HCT116 (cell line): ENCODE data around the gene ESX1. TPM values are rescaled to one million over a fixed set of nuclear protein-coding genes. Genes with fewer than 3 reads are reported as not detected.

Experiments
- ATAC-seq: fragments of 200-7000 bp; cut with Tn5 transposase; 2 replicates; pipeline ENCODE4 v1.9.1; 2020; ENCODE audit warnings: mild to moderate bottlenecking, moderate library complexity
- BruUV-seq: library from RNA; stranded (reverse); fragments of 400-500 nt; replicated peaks from 2 replicates; lab custom pipeline; 2021; lab: Mats Ljungman, UMichigan
- CTCF ChIA-PET: fragments of 300-600 bp; sonication (Branson Sonifier 250); formaldehyde crosslinking; loops from one replicate; lab custom pipeline; 2021; ENCODE audit warnings: antibody characterized with exemption; lab: Charles Lee
- POLR2A ChIA-PET: fragments of 300-600, 350-600 bp; sonication (Branson Sonifier 250); formaldehyde crosslinking; loops from one replicate; lab custom pipeline; 2021; ENCODE audit warnings: antibody characterized with exemption; lab: Charles Lee
- RAD21 ChIA-PET, 2 experiments: fragments of 300-600 bp; sonication (Branson Sonifier 250); formaldehyde crosslinking; loops; one replicate each; lab custom pipeline; 2023; ENCODE audit warnings: low total read pairs in 2 of 2; ENCODE audit not compliant: uncharacterized antibody in 2 of 2, unreplicated experiment in 2 of 2, low non-redundant PET in 1 of 2; lab: Charles Lee
- DNase-seq: peaks from one replicate; pipeline ENCODE4 v3.0.0-alpha.2; 2010; ENCODE audit warnings: low read depth, low spot score
- H2AFZ ChIP-seq: fragments of 200-600 bp; shearing (Covaris generic), sonication (generic); 2 replicates; pipeline ENCODE4 v1.6.1; 2017; ENCODE audit warnings: low read depth, mixed run types, mixed read lengths, antibody characterized with exemption, low read length; ENCODE audit not compliant: poor library complexity, severe bottlenecking
- H3K27ac ChIP-seq: 2 replicates; pipeline ENCODE4 v1.5.1; 2012; ENCODE audit warnings: low read depth, low read length
- H3K27me3 ChIP-seq: fragments of 200-600 bp; sonication (generic); 2 replicates; pipeline ENCODE4 v1.6.1; 2016; ENCODE audit warnings: mixed run types, low read length, mixed read lengths; ENCODE audit not compliant: insufficient read depth
- H3K36me3 ChIP-seq, 2 experiments: fragments of 200-500 bp in 1 of 2; fragments of 200-600 bp in 1 of 2; sonication (Bioruptor generic) in 1 of 2; sonication (generic) in 1 of 2; 2 replicates each; pipeline versions ENCODE4 v1.5.1 to v1.6.1; 2014 to 2016; ENCODE audit warnings: low read length in 2 of 2, inconsistent platforms in 1 of 2, mixed read lengths in 1 of 2, mixed run types in 1 of 2; ENCODE audit not compliant: insufficient read depth in 2 of 2, control insufficient read depth in 1 of 2
- H3K4me1 ChIP-seq, 2 experiments: fragments of 200-600 bp in 1 of 2; sonication (generic) in 1 of 2; 2 replicates each; pipeline versions ENCODE4 v1.5.1 to v1.6.1; 2012 to 2017; ENCODE audit warnings: low read length in 2 of 2, inconsistent platforms in 1 of 2, mild to moderate bottlenecking in 1 of 2, mixed read lengths in 1 of 2, mixed run types in 1 of 2, moderate library complexity in 1 of 2; ENCODE audit not compliant: insufficient read depth in 2 of 2, control insufficient read depth in 1 of 2
- H3K4me2 ChIP-seq: fragments of 200-600 bp; sonication (generic); 2 replicates; pipeline ENCODE4 v1.6.1; 2017; ENCODE audit warnings: mixed run types, low read length, mixed read lengths
- H3K4me3 ChIP-seq, 2 experiments: fragments of 200-600 bp in 1 of 2; sonication (generic) in 1 of 2; replicated peaks in 1 of 2; 2 replicates each; pipeline ENCODE4 v1.5.1; 2011 to 2016; ENCODE audit warnings: low read length in 2 of 2, control low read depth in 1 of 2, low read depth in 1 of 2, mild to moderate bottlenecking in 1 of 2, mixed read lengths in 1 of 2, mixed run types in 1 of 2
- H3K79me2 ChIP-seq: fragments of 200-600 bp; sonication (generic); 2 replicates; pipeline ENCODE4 v1.6.1; 2017; ENCODE audit warnings: mild to moderate bottlenecking, mixed run types, low read length, moderate library complexity, mixed read lengths; ENCODE audit not compliant: insufficient read depth
- H3K9ac ChIP-seq: fragments of 200-600 bp; sonication (generic); 2 replicates; pipeline ENCODE4 v1.6.1; 2016; ENCODE audit warnings: low read length, mixed read lengths
- H3K9me2 ChIP-seq: fragments of 200-600 bp; sonication (generic), shearing (Covaris generic); 2 replicates; pipeline ENCODE4 v1.6.1; 2017; ENCODE audit warnings: mixed run types, mild to moderate bottlenecking, moderate library complexity; ENCODE audit not compliant: insufficient read depth
- H3K9me3 ChIP-seq, 2 experiments: fragments of 200-500 bp in 1 of 2; fragments of 200-600 bp in 1 of 2; sonication (Bioruptor generic) in 1 of 2; sonication (generic) in 1 of 2; 2 replicates each; pipeline ENCODE4 v1.6.1; 2014 to 2017; ENCODE audit warnings: low read length in 2 of 2, mixed read lengths in 2 of 2, inconsistent platforms in 1 of 2, low read depth in 1 of 2, mild to moderate bottlenecking in 1 of 2, mixed run types in 1 of 2, moderate library complexity in 1 of 2; ENCODE audit not compliant: control insufficient read depth in 1 of 2, insufficient read depth in 1 of 2
- H4K20me1 ChIP-seq: fragments of 200-600 bp; sonication (generic), shearing (Covaris generic); 2 replicates; pipeline ENCODE4 v1.6.1; 2017; ENCODE audit warnings: mixed run types, mild to moderate bottlenecking, moderate library complexity; ENCODE audit not compliant: insufficient read depth
- CEBPB ChIP-seq: IDR thresholded peaks from 2 replicates; pipeline ENCODE4 v1.6.1; 2012; ENCODE audit warnings: low read depth
- EGR1 ChIP-seq: IDR thresholded peaks from 2 replicates; pipeline ENCODE4 v1.6.1; 2012; ENCODE audit warnings: low read depth
- ELF1 ChIP-seq: IDR thresholded peaks from 2 replicates; pipeline ENCODE4 v1.6.1; 2012; ENCODE audit warnings: low read depth, borderline replicate concordance
- FOSL1 ChIP-seq: IDR thresholded peaks from 2 replicates; pipeline ENCODE4 v1.6.1; 2012; ENCODE audit warnings: low read depth
- POLR2A ChIP-seq: IDR thresholded peaks from 2 replicates; pipeline ENCODE4 v1.7.0; 2011; ENCODE audit warnings: borderline replicate concordance; ENCODE audit not compliant: insufficient read depth, insufficient read length; ENCODE audit errors: extremely low read depth
- POLR2AphosphoS5 ChIP-seq: IDR thresholded peaks from 2 replicates; pipeline ENCODE4 v1.6.1; 2011; ENCODE audit warnings: mild to moderate bottlenecking, low read depth, low read length, moderate library complexity
- RAD21 ChIP-seq: IDR thresholded peaks from 2 replicates; pipeline ENCODE4 v1.6.1; 2012; ENCODE audit warnings: low read depth, mild to moderate bottlenecking
- SIN3A ChIP-seq: IDR thresholded peaks from 2 replicates; pipeline ENCODE4 v1.6.1; 2012; ENCODE audit warnings: low read depth
- SP1 ChIP-seq: IDR thresholded peaks from 2 replicates; pipeline ENCODE4 v1.6.1; 2012; ENCODE audit warnings: low read depth
- SRF ChIP-seq: IDR thresholded peaks from 2 replicates; pipeline ENCODE4 v1.6.1; 2012; ENCODE audit warnings: low read depth
- TCF7L2 ChIP-seq: IDR thresholded peaks from 2 replicates; pipeline ENCODE4 v1.7.0; 2011; ENCODE audit warnings: borderline replicate concordance, inconsistent platforms; ENCODE audit not compliant: insufficient read depth, insufficient read length; ENCODE audit errors: extremely low read depth
- YY1 ChIP-seq: IDR thresholded peaks from 2 replicates; pipeline ENCODE4 v1.6.1; 2011; ENCODE audit warnings: low read length, low read depth, moderate library complexity, mild to moderate bottlenecking; ENCODE audit not compliant: insufficient replicate concordance; ENCODE audit errors: extremely low read depth
- ZFX ChIP-seq: fragments of 450-650 bp; IDR thresholded peaks from 2 replicates; pipeline ENCODE4 v1.6.1; 2017
- ZNF274 ChIP-seq: fragments of 200-500 bp; sonication (Bioruptor generic); IDR thresholded peaks from 2 replicates; pipeline ENCODE4 v1.6.1; 2014; ENCODE audit warnings: mild to moderate bottlenecking, low read depth, low read length, inconsistent platforms
- intact Hi-C: fragments of 100-400 bp; cut with micrococcal nuclease; formaldehyde crosslinking; loops from 2 replicates; pipeline ENCODE4 v1.10.0; 2022
- total RNA-seq: library from RNA; stranded (reverse); gene quantifications from one replicate; pipeline ENCODE4 v1.2.1, GENCODE V29; 2021; ENCODE audit not compliant: unreplicated experiment
- TF ChIP-seq, protein P1 (sequence below): IDR thresholded peaks from 2 replicates; pipeline ENCODE4 v1.6.1; 2011; ENCODE audit warnings: mild to moderate bottlenecking, low read length, moderate library complexity; ENCODE audit not compliant: insufficient replicate concordance; ENCODE audit errors: extremely low read depth
- TF ChIP-seq, protein P2 (sequence below): IDR thresholded peaks from 2 replicates; pipeline ENCODE4 v1.6.1; 2012

The ESX1 gene
- total RNA-seq, 1 experiment from 2014 or later, result not detected

DNA sequence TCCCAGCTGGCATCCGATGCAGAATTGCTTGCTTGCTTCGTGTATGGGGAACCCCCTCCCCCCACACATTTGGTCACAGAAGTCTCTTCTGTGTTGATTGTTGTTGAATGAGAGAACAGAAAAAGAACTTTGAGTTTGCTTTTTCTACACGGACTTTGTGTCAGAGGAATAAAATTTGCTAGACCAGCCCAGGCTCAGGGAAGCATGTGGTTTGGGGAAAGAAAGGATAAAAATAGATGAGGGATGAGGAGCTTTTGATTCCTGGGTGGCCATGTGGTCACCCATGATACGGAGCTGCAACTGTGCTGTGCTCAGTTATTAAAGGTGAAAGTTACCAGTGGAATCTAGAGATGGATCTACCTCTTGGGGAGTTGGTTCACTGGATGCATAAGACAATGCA lies 34.2 kb upstream of the ESX1 start:
- CTCF ChIA-PET, result no interaction called here
- RAD21 ChIA-PET, result no interaction called here
- no peaks in the 10 kb centered on the region for H3K4me1 ChIP-seq
- H3K4me2 ChIP-seq, result no peak overlapping the region
- POLR2A ChIA-PET, result no interaction called here
- no peaks in the 10 kb centered on the region for H3K36me3 ChIP-seq
- H3K79me2 ChIP-seq, result no peaks in the 10 kb centered on the region
- no peaks in the 10 kb centered on the region for H4K20me1 ChIP-seq
- no peaks in the 10 kb centered on the region for H3K9me3 ChIP-seq
- H3K9me2 ChIP-seq, result no peaks in the 10 kb centered on the region
- H3K4me3 ChIP-seq, result no peak overlapping the region
- DNase-seq, result no peak
- no peaks in the 10 kb centered on the region for H3K27me3 ChIP-seq
- ATAC-seq, result no peak
- no TSS peak for BruUV-seq
- TF ChIP-seq POLR2A (no peak), POLR2AphosphoS5 (no peak), TCF7L2 (no peak), RAD21 (no peak), CEBPB (no peak), SIN3A (no peak), YY1 (no peak), ELF1 (no peak), EGR1 (no peak), ZFX (no peak), ZNF274 (no peak), SP1 (no peak), SRF (no peak), FOSL1 (no peak)
- TF ChIP-seq, protein P1, sequence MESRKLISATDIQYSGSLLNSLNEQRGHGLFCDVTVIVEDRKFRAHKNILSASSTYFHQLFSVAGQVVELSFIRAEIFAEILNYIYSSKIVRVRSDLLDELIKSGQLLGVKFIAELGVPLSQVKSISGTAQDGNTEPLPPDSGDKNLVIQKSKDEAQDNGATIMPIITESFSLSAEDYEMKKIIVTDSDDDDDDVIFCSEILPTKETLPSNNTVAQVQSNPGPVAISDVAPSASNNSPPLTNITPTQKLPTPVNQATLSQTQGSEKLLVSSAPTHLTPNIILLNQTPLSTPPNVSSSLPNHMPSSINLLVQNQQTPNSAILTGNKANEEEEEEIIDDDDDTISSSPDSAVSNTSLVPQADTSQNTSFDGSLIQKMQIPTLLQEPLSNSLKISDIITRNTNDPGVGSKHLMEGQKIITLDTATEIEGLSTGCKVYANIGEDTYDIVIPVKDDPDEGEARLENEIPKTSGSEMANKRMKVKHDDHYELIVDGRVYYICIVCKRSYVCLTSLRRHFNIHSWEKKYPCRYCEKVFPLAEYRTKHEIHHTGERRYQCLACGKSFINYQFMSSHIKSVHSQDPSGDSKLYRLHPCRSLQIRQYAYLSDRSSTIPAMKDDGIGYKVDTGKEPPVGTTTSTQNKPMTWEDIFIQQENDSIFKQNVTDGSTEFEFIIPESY, result no peak
- TF ChIP-seq, protein P2, sequence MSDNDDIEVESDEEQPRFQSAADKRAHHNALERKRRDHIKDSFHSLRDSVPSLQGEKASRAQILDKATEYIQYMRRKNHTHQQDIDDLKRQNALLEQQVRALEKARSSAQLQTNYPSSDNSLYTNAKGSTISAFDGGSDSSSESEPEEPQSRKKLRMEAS, result no peak
- no peak overlapping the region for H2AFZ ChIP-seq
- no peak overlapping the region for H3K9ac ChIP-seq
- H3K27ac ChIP-seq, result no peak overlapping the region
- intact Hi-C loops, result no loop called here
